ENCODE results near the gene DOC2B.
"Not testable (repeated sequence)": the region's sequence is repeated elsewhere in the genome, so short reads cannot be mapped to it uniquely, and the experiment has no call there.

The DOC2B gene

DNA sequence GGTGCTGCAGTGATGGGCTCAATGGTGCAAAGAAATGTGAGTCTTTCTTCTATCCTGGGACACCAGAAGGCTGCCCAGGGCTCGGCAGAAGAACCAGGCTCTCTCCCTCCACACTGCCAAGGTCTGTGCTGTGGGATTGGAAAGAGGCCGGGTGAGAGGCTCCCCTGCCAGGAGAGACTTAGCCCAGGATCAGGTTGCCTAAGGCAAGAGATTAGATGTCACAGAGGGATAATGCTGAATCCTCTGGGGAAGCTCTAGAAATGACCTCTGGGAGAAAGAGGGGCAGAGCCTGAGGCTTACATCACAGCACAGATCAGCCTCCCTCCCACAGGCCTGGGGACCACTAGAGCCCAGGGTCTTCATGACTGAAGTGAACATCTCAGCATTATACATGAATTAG, 5.7 kb upstream of the DOC2B start:
- no peak for DNase-seq

DNA sequence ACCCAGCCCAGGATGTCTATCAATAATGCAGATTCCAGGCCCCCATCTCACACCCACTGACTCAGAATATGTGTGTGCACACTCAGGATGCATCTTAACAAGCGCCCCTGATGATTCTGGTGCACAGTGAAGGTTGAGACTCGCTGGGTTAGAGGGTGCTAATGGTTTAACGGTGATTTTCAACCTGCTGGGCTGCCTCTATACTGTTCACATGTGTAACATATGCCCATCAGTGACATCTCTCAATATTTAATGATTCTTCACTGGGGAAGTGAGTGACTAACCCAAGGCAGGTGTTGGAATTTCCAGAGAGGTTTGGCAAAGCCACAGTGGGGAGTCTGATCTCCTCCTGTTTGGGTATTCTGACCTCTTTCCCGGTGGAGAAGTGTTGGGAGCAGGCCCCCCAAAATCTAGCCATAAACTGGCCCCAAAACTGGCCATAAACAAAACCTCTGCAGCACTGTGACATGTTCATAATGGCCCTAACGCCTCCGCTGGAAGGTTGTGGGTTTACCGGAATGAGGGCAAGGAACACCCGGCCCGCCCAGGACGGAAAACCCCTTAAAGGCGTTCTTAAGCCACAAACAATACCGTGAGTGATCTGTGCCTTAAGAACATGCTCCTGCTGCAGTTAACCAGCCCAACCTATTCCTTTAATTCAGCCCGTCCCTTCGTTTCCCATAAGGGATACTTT, 4.1 kb upstream of the DOC2B start:
- no peak for DNase-seq

DNA sequence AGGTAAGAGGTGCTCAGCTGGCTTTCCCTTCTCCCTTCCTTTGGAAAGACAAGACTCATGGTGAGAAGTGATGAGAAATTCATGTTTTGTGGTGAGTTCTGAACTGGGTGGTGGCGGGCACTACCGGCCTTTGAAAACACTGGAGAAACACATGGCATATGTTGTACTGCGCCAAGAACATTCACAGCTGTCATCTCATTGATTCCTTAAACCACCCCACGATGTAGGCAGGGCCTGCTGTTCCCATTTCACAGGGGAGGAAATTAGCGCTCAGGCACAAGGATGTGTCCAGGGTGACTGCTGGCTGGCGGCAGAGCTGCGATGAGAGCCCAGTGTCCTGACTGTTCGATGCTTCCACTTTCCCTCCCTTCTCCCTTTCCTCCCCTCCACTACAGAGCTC, 1.6 kb upstream of the DOC2B start:
- peak; percentile 5 for DNase-seq

DNA sequence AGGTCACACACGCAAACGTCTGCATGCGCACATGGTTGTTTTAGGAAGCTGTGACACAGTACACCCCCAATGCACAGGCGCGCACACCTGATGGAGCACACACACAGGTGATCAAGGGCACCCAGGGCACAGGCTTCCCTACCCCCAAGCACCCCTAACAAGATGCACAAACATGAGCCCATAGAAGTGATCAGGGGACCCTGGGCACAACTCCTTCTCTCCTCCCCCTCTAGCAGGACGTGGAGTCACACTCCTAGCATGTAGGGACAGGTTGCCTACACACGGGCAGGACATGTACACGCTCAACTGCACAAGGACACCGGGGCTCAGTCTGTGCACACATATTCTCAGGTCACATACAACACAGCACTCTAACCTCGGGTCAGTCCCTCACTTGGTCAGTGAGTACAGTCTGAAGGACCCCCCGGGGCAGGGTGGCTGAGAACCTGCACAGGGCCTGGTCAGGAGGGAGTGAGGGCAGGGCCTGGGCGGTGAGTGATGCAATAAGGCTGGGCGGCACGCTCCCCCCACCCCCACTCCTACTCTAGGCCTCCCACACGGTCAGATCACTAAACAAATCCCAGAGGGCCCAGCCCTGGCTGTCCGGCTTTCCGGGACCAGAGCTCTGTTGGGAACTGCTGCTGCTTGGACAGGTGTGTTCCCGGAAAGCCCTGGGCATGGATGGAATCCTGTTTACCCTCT, 751 bp upstream of the DOC2B start:
- DNase-seq, result no peak

DNA sequence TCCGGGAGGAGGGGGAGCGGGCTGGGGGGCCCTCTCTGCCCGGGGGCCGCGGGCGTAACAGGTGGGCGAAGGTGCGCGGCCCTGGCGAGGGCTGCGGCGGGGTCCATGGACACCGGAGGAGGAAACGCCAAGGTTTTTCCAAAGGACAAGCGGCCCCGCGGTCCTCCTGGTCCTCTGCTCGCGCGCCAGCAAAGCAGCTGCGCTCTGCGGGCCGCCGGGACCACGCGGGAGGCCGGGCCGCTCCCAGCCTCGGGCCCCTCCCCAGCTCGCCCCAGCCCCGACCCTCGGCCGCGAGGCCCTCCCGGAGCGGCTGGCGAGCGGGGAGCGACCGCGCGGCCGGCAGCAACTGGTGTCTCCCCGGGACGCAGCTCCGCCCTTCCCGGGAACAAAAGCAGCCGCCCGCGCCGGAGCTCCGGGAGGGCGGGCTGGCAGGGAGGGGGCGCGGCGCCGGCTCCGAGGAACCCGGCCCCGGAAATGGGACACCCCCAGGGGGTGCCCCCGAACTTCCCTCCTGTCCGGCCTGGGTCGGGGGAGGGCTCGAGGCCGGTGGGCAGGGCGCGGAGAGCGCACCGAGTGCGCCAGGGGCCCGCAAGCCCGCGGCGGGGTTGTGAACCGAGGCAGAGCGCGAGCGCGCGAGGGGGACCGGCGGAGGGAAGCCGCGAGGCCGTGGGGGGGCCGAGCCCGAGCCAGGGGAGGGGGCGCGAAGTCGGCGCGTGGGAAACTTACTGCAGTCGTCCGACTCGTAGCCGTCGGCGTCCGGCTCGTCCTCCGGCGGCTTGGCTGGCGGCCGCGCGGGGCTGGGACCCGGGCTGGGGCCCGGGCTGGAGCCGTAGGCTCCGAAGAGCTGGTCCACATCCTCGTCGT, 837 bp downstream of the DOC2B start:
- DNase-seq, result no peak

DNA sequence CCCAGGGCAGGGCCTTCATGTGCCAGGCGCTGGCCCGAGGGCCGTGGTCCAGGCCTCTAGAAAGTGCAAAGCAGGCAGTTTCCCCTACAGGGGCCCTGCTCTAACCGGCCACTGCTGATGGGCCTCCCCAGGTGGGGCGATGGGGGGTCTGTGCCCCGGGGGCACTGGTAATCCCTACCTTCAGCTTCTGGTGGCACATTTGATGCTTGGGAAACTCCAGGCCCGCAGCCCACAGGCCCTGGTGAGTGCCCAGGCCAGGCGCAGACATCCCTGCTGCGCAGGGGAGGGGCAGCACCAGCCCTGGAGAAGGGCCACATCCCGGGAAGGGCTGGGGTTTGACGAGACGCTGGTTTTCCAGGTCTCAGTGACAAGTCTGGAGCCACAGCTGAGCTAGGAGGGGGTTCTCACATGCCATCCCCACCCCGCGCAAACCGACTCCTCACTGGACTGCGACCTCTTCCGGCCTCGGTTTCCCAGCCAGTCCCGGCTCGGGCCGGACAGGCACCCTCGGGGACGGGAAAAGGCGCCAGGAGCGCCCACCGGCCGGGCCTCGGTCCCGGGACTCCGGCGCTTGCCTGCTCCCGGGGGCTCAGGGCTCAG, 1.6 kb downstream of the DOC2B start:
- no peak for DNase-seq

DNA sequence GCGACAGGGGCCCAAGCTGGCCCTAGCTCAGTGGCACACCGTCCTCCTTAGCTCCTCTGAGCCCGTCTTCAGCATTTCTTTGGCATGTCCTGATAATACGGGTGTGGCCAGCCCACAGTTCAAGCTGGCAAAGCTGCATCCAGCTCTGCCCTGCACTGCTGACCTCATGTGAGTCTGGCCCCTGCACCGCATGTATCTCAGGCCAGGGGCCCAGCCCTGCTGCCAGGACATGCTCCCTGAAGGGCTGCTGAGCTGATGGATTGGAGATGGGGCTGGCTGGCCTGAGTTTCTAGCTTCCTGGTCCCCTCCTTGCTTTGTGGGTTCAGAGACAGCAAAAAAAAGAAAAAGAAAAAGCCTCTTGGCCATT, 2.4 kb downstream of the DOC2B start:
- DNase-seq, result no peak

DNA sequence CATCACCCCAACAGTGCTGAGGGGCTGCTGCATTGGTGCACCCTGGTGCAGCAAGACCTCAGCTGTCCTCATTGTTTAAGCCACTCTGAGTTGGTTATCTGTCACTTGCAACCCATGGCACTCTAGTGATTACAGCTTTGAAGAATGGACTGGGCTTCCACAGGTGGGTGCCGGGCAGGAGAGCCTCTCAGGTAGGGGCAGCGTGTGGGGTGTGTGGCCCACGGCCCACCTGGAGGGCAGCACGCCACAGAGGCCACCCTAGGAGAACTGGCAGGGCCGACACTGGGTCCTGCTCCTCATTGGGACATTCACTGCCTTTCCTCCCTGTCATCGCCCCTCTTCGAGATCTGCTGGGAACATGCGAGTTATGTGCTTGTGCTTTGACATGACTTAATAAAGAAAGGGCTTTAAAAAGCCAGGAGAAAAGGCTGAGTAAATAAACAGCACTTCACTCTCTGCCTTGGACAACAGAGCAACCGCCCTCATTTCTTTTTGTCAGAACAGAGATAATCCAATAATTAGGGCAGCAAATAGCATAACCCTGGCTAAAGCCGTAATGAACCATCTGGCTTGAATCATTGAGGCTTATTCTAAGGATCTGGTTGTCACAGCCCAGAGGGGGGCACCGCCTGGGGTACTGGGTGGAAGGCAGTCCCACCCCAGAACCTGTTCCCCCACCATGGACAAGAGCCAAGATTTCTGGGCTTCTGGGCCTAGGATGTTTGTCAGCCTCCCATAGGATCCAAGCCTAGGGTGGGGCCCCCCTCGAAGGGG, 3.0 kb downstream of the DOC2B start:
- DNase-seq, result no peak

DNA sequence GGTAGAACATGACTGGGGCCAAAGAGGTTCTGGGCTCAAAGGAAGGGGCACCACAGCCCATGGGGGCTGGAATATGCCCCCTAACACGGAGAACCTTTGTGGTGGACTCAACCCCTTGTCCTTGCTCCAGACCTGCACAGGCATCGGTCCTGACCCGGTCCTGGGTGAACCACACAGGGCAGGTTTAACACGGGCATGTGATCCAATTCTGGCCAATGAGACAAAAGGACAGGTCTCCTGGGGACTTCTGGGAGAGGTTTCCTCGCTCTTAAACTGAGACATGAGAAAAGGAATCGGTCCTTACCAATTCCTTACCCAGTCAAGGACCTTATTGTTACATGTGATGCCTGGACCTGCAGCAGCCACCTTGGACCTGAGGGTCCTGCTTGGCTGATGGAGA, 3.7 kb downstream of the DOC2B start:
- DNase-seq, result no peak

DNA sequence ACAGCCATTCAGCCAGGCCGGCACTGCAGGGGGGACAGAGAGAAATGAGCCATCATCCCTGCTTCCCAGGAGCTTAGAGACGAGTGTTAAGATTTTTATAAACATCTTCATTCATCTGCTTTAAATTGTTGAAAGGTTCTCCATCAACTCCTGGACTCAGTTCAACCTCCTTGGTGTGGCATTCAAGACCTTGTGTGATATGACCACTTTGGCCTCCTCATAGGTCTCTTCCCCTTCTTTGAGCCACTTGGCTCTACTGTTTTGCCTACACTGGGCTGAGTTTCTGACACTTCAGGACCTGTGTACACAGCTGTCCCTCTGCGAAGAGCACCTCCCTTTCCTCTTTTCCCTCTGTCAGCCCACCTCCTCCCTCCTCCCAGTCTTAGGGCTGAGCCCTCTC, 4.3 kb downstream of the DOC2B start:
- DNase-seq, result no peak

DNA sequence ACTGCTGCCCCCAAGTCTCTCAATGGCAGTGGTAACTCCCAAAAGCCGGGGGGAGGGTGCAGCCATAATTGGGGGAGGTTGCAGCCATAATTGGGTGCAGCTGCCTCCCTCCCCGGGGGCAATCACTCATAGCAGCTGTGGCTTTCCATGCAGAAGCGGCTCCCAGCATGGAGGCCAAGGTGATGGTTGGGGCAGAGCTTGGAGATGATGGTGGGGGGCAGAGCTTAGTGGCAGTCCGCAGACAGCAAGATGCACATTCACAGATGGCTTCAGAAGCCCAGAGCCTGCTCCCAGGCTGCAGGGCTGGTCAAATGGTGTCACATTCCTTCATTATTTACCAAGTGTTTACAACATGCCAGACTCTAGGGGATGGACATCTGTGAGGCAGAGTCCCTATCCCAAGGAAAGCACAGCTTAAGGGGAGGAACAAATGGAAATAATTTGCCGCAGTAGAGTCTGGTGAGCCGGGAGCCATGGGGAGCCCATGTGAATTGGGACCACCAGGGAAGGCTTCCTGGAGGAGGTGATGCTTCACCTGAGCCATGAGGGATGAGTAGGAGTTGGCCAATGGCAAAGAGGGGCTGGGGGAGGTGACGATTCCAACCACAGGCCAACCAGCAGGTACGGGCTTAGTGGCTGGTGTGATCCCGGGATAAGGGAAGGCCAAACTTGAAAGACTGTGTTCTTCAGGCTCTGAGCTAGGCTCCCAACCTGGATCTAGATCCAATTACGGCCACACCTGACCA, 8.1 kb downstream of the DOC2B start:
- DNase-seq, result peak; percentile 14

DNA sequence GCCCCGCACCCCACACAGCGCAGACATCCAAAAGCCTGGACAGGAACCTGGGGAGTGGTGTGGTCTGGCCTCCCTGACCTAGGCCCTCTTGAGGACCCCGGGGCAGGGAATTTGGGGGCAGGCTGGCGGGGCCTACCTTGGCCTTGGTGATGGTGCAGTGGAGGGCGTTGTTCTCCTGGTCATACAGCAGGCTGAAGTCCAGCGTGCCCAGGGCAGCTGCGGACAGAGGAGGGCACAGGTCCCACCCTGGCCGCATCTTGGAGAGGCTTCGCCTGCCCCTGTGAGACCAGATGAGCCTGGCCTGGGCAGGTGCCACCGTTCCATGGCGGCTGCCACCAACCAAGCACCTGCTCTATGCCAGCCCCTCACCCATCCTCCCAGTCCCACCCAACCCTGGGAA, 9.0 kb downstream of the DOC2B start:
- no peak for DNase-seq

DNA sequence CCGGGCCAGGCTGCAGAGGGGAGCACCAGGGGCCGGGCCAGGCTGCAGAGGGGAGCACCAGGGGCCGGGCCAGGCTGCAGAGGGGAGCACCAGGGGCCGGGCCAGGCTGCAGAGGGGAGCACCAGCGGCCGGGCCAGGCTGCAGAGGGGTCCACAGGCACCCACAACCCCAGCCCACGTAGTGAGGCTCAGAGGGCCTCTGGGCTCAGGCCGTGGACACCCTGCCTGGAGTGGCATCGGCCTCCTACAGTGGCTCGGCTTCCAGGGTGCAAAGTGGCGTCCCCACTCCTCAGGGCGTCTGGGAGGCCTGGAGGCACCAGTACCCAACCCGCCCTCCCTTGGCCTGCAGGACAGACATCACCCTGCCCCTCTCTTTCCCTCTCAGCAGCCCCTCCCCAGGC, 9.6 kb downstream of the DOC2B start:
- DNase-seq, result no peak

DNA sequence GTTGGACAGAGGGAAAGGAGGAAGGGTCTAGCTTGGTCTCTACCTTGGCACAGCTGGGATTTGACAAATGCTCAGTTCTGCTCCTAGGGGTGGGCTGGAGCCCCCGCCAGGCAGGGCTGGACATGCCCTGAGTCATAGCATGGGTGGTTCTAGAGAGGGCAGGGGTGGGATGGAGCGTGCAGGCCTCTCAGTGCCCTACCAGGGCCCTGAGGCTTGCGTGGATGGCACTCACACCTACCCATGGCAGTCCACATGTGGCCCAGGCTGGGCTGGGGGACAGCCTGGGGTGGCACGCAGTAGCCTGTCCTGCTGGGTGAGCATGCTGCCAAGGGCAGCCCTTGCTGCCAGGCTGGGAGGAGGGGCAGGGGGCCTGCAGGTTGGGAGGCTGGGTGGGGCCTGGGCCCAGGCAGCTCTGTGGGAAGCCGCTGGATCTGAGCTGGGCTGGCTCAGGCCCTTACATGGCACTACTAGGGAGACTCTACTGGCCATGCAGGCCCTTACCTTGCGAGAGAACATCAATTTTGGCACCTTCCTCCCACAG, 11.2 kb downstream of the DOC2B start:
- no peak for DNase-seq

DNA sequence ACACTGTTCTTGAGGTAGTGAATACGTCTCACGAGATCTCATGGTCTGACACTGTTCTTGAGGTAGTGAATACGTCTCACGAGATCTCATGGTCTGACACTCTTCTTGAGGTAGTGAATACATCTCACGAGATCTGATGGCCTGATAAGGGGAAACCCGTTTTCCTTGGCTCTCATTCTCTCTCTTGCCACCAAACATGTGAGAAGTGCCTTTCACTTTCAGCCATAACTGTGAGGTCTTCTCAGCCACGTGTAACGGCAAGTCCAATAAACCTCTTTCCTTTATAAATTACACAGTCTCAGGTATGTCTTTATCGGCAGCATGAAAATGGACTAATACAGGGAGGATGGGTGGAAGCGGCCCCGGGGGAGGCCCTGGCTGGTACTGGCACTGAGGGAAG, 12.8 kb downstream of the DOC2B start:
- DNase-seq, result not testable (repeated sequence)

DNA sequence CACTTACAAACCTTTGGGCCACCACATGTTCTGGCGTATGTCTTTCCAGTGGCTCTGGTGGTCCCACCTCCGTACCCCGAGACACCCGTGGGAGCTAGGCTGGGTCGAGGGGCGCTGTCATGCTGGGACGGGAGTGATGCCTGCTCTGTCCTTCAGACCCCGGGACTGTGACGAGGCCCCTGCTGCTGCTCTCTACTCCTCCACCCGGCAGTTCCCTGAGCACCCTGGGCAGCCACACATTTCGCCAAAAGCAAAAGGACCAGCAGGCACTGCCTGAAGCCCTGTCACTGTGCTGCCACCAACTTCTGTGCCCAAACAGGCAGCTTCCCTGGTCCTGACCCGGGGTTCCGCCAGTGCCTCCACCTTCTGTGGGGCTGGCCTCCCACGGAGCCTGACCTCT, 15.5 kb downstream of the DOC2B start:
- DNase-seq, result no peak

DNA sequence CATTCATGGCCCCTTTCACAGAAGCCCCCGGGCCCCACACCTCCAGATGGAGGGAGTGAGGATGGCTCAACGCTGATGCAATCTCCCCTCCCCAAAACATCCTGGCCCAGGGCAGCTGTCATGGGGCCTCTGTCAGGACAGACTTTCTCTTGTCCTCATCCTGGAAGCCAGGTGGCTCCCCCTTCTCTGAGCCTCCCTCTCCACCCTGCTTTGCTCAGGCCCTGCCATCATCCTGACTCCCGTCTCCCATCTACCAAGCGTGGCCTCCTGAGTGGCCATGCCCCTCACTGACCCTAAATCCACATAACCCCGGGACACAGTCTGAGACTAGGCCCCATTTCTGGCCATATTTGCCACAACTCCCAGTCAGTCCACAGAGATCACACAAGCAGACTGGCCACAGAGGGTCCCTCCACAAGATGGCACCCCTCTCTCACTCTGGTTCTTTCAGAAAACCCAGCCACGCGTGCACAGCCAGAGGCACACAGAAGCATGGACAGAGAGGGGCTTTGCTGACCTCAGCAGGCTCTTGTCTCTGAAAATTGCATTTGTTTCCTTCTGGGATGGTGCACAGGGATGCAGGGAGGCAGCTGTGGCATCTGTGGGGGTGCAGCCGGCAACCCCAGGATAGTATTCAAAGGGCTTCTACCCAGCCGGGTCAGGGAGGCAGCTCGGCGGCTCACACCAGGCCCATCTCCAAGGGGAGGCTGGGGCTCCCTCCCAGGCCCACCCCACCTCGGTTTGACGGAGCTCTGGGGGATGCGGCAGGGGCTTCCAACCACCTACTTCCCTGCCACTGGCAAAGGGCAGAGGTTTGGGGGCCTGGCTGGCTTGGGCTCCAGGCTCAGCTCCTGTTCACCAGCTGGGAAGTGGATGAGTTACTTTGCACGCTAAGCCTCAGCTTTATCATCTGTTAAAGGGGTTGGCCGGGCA, 16.9 kb downstream of the DOC2B start:
- peak; percentile 3 for DNase-seq

DNA sequence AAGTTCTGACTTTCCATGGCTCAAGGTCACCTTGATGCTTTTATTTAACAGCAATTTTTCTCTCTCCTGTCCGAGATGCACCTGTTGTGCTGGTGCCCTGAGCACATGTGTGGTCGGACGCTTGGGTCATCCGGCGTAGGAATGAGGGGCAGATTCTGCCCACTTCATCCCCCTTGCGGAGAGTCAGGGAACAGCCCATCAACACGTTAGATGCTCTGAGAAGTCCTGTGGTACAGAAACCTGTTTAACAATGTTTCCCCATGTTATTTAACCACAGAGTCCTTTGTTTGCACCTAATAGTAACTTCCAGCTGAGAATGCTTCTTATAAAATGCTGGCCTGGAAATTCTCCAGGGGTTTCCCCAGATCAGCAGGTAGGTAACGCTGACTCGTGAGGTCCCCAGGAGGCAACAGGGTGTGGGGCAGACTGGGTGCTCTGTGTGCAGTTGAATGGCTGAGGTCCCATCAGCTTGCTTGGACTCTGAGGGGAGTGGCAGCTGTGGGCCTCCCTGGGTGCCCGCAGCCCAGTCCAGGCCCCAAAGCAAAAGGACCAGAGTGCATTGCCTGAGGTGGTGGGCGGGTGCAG, 17.8 kb downstream of the DOC2B start:
- no peak for DNase-seq

DNA sequence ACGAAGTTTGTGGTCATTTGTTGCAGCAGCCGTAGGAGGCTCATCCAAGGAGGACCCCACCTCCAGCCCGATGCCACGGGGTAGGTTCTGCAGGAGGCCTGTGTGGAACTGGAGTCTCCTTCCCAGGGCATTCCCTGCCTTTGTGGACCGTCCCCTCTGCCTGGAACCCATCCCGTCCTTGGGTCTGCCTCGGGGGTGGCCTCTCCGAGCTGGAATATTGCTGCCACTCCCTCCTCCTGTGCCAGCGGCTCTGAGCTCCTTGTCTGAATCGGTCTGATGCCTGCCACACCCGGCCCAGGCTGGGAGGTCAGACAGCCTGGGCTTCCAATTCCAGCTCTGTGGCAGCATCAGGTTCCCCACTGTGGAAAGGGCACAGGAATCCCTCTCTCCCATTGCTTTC, 18.8 kb downstream of the DOC2B start:
- DNase-seq, result no peak

DNA sequence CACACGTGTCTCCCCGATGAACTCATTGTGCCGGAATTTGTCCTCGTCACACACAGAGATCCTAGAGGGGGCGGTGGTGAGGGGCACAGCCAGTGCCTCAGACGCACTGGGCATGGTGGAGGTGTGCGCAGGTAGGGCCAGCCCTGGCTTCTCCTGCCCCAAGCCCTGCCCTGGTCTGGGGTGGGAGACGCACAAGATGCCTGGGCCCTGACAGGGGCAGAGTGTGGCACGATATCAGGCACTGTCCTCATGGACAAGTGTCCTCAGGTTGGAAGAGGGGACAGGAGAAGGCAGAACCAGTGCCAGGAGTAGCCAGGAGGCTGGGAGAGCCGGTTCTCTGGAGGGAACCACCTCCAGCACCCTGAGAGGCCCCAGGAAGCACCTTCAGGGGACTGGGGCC, 20.0 kb downstream of the DOC2B start:
- DNase-seq, result no peak

Measured in DMS 273 treated with DMSO at 0.1 percent for 48 hours (cell line).